NCI-H774 (cell line): ENCODE results near the gene GPC6.
"Not testable (repeated sequence)": the region's sequence is repeated elsewhere in the genome, so short reads cannot be mapped to it uniquely, and the experiment has no call there.

Experiments used
- DNase-seq: peaks from one replicate; lab custom pipeline; 2025; lab: John Stamatoyannopoulos, UW

Gene GPC6

GRCh38 chr13:93318534-93319254 lies 92.1 kb downstream of the GPC6 start:
- DNase-seq = no peak

GRCh38 chr13:93320942-93321341 lies 94.3 kb downstream of the GPC6 start:
- no peak for DNase-seq

GRCh38 chr13:93323880-93324279 lies 97.3 kb downstream of the GPC6 start:
- DNase-seq = not testable (repeated sequence)

- no peak for DNase-seq
Observed at GRCh38 chr13:93325303-93326233, 99.0 kb downstream of the GPC6 start.

- no peak for DNase-seq
Observed at GRCh38 chr13:93326234-93326811, 99.7 kb downstream of the GPC6 start.

- DNase-seq = no peak
Observed at GRCh38 chr13:93328943-93329342, 102.3 kb downstream of the GPC6 start.

- no peak for DNase-seq
Observed at GRCh38 chr13:93336728-93337127, 110.1 kb downstream of the GPC6 start.

- DNase-seq = no peak
Observed at GRCh38 chr13:93338030-93338429, 111.4 kb downstream of the GPC6 start.

GRCh38 chr13:93338906-93339305 lies 112.3 kb downstream of the GPC6 start:
- DNase-seq = no peak

- no peak for DNase-seq
Observed at GRCh38 chr13:93339550-93339949, 112.9 kb downstream of the GPC6 start.

- DNase-seq = no peak
Observed at GRCh38 chr13:93341517-93341916, 114.9 kb downstream of the GPC6 start.

- no peak for DNase-seq
Observed at GRCh38 chr13:93343097-93343496, 116.5 kb downstream of the GPC6 start.

- no peak for DNase-seq
Observed at GRCh38 chr13:93344048-93344705, 117.6 kb downstream of the GPC6 start.

- DNase-seq = no peak
Observed at GRCh38 chr13:93345024-93345423, 118.4 kb downstream of the GPC6 start.

GRCh38 chr13:93345770-93346169 lies 119.2 kb downstream of the GPC6 start:
- no peak for DNase-seq

- no peak for DNase-seq
Observed at GRCh38 chr13:93352616-93353015, 126.0 kb downstream of the GPC6 start.

- no peak for DNase-seq
Observed at GRCh38 chr13:93355094-93355493, 128.5 kb downstream of the GPC6 start.

- peak; percentile 12 for DNase-seq
Observed at GRCh38 chr13:93356469-93356868, 129.9 kb downstream of the GPC6 start.

GRCh38 chr13:93360021-93360420 lies 133.4 kb downstream of the GPC6 start:
- no peak for DNase-seq

GRCh38 chr13:93361703-93362102 lies 135.1 kb downstream of the GPC6 start:
- DNase-seq = no peak

GRCh38 chr13:93364166-93364565 lies 137.6 kb downstream of the GPC6 start:
- no peak for DNase-seq

GRCh38 chr13:93368296-93368695 lies 141.7 kb downstream of the GPC6 start:
- no peak for DNase-seq
